B cell (primary cell): ENCODE measurements around the gene TMSB15C. TPM values are rescaled to one million over a fixed set of nuclear protein-coding genes. Genes with fewer than 3 reads are reported as not detected.
"Not testable (repeated sequence)": the region's sequence is repeated elsewhere in the genome, so short reads cannot be mapped to it uniquely, and the experiment has no call there.

Experiments used
- ATAC-seq: fragments of 200-7000 bp; cut with Tn5 transposase; one replicate; pipeline ENCODE4 v1.10.0; 2021; ENCODE audit warnings: low read depth, mild to moderate bottlenecking, moderate number of reproducible peaks, moderate library complexity
- CTCF ChIA-PET: fragments of 350-600 bp; sonication (Branson Sonifier 250); formaldehyde crosslinking; loops from one replicate; lab custom pipeline; 2021; ENCODE audit warnings: antibody characterized with exemption, inconsistent platforms; lab: Charles Lee
- POLR2A ChIA-PET: fragments of 350-600 bp; sonication (Branson Sonifier 250); formaldehyde crosslinking; loops from one replicate; lab custom pipeline; 2021; ENCODE audit warnings: antibody characterized with exemption; lab: Charles Lee
- DNase-seq: peaks from one replicate; pipeline ENCODE4 v3.0.0; 2013
- H2AFZ ChIP-seq: 2 replicates; pipeline ENCODE4 v1.6.1; 2012; ENCODE audit warnings: mild to moderate bottlenecking, low read depth, low read length; ENCODE audit not compliant: insufficient read depth, poor library complexity, severe bottlenecking
- H3K27ac ChIP-seq, 2 donors: 1 replicate in 1 of 2; 2 replicates in 1 of 2; pipeline ENCODE4 v1.5.1; 2012 to 2013; ENCODE audit warnings: low read length in 2 of 2, mild to moderate bottlenecking in 2 of 2, moderate library complexity in 1 of 2
- H3K27me3 ChIP-seq, 4 experiments: fragments of 200-600 bp in 1 of 4; sonication (generic) in 1 of 4; replicated peaks in 1 of 4; 1 replicate in 2 of 4; 2 replicates in 2 of 4; pipeline versions ENCODE4 v1.6.1 to v1.7.0; 2013 to 2016; ENCODE audit warnings: low read length in 3 of 4, mild to moderate bottlenecking in 2 of 4, mixed read lengths in 1 of 4, moderate library complexity in 1 of 4; ENCODE audit not compliant: insufficient read depth in 4 of 4, control insufficient read depth in 3 of 4; ENCODE audit errors: control extremely low read depth in 1 of 4
- H3K36me3 ChIP-seq, 2 experiments: replicated peaks in 1 of 2; 1 replicate in 1 of 2; 2 replicates in 1 of 2; pipeline versions ENCODE4 v1.6.1 to v1.7.1; 2013; ENCODE audit warnings: low read length in 1 of 2; ENCODE audit not compliant: insufficient read depth in 2 of 2, control insufficient read depth in 1 of 2; ENCODE audit errors: control extremely low read depth in 1 of 2, extremely low read depth in 1 of 2
- H3K4me1 ChIP-seq, 2 donors: fragments of 200-600 bp in 1 of 2; sonication (generic) in 1 of 2; 1 replicate in 1 of 2; 2 replicates in 1 of 2; pipeline versions ENCODE4 v1.5.1 to v1.6.1; 2013 to 2017; ENCODE audit warnings: low read length in 2 of 2; ENCODE audit not compliant: control insufficient read depth in 2 of 2, insufficient read depth in 2 of 2
- H3K4me2 ChIP-seq: replicated peaks from 2 replicates; pipeline ENCODE3; 2012; ENCODE audit warnings: mild to moderate bottlenecking, low read depth, low read length; ENCODE audit not compliant: poor library complexity, severe bottlenecking
- H3K4me3 ChIP-seq, 5 experiments: fragments of 200-600 bp in 1 of 5; sonication (generic) in 1 of 5; 1 replicate in 3 of 5; 2 replicates in 2 of 5; pipeline versions ENCODE4 v1.5.1 to v1.7.0; 2011 to 2016; ENCODE audit warnings: low read length in 4 of 5, mild to moderate bottlenecking in 4 of 5, low read depth in 2 of 5, control low read depth in 1 of 5, moderate library complexity in 1 of 5; ENCODE audit not compliant: insufficient read depth in 1 of 5; ENCODE audit errors: control extremely low read depth in 1 of 5, extremely low read depth in 1 of 5
- H3K79me2 ChIP-seq: fragments of 200-600 bp; sonication (generic); one replicate; pipeline ENCODE4 v1.6.0; 2016; ENCODE audit warnings: low read length; ENCODE audit not compliant: control insufficient read depth, insufficient read depth
- H3K9ac ChIP-seq: fragments of 200-600 bp; sonication (generic); 2 replicates; pipeline ENCODE4 v1.6.1; 2017; ENCODE audit warnings: mild to moderate bottlenecking, low read length, moderate library complexity
- H3K9me3 ChIP-seq, 3 donors: one replicate each; pipeline versions ENCODE4 v1.6.1 to v1.7.1; 2013; ENCODE audit warnings: low read length in 2 of 3; ENCODE audit not compliant: control insufficient read depth in 2 of 3, insufficient read depth in 1 of 3; ENCODE audit errors: control extremely low read depth in 1 of 3
- H4K20me1 ChIP-seq: 2 replicates; pipeline ENCODE4 v1.6.0; 2012; ENCODE audit warnings: mild to moderate bottlenecking, low read length; ENCODE audit not compliant: insufficient read depth, control insufficient read depth, poor library complexity, severe bottlenecking
- H3K27ac Mint-ChIP-seq: one replicate; pipeline ENCODE4 v1.8.0; 2021; ENCODE audit warnings: mixed read lengths
- H3K27me3 Mint-ChIP-seq: one replicate; pipeline ENCODE4 v1.8.0; 2021; ENCODE audit warnings: mixed read lengths
- H3K4me1 Mint-ChIP-seq: one replicate; pipeline ENCODE4 v1.8.0; 2021; ENCODE audit warnings: mixed read lengths
- H3K4me3 Mint-ChIP-seq: one replicate; pipeline ENCODE4 v1.8.0; 2021; ENCODE audit warnings: mixed read lengths
- H3K9me3 Mint-ChIP-seq: one replicate; pipeline ENCODE4 v1.8.0; 2022; ENCODE audit warnings: mixed read lengths; ENCODE audit not compliant: insufficient read depth
- CTCF ChIP-seq: fragments of 200-600 bp; IDR thresholded peaks from one replicate; pipeline ENCODE4 v1.8.0; 2022; ENCODE audit warnings: antibody characterized with exemption, mild to moderate bottlenecking
- EZH2 ChIP-seq: IDR thresholded peaks from 2 replicates; pipeline ENCODE4 v1.6.1; 2012; ENCODE audit warnings: borderline replicate concordance, low read depth, mild to moderate bottlenecking, moderate library complexity, low read length; ENCODE audit not compliant: insufficient read depth, poor library complexity, severe bottlenecking
- WGBS: methylation state at CpG from one replicate; pipeline ENCODE4 v1.1.5; 2013; ENCODE audit warnings: missing lambda C conversion rate; ENCODE audit not compliant: insufficient coverage; 5-methylcytosine and 5-hydroxymethylcytosine counted together
- intact Hi-C: fragments of 100-400 bp; cut with micrococcal nuclease; formaldehyde crosslinking; loops from one replicate; pipeline ENCODE4 v1.10.0; 2022
- polyA plus RNA-seq: library from polyadenylated mRNA; depleted of rRNA; stranded (reverse); fragments of >200 nt; gene quantifications from 2 replicates; pipeline ENCODE4 v1.2.3, GENCODE V29; 2012
- total RNA-seq, 2 donors: library from RNA; stranded (reverse); fragments of 120-200 nt in 1 of 2; gene quantifications; 1 replicate in 1 of 2; 2 replicates in 1 of 2; pipeline versions ENCODE4 v1.2.3 to v1.2.4, GENCODE V29; 2013 to 2022

Gene TMSB15C
- total and polyA plus RNA-seq, 2 donors (not counting 1 experiment from before 2014, with no cell fraction given), result 1.1 to 4.5 TPM

GRCh38 chrX:104112326-104112951 is 36.4 kb upstream of the TMSB15C start, which contains the start of gene ZCCHC18:
TSS of gene ZCCHC18 (plus strand) at chrX:104112523. CDS start at chrX:104114112, 1,589 bp downstream.
- Histone ChIP-seq H3K79me2 (no peaks in the 10 kb centered on the region), H2AFZ (peak within 1 kb of the TSS; percentile 90), H3K4me3 (peak within 1 kb of the TSS; percentile 41 to 73 (median 65)), H3K27me3 (no peaks in the 10 kb centered on the region), H3K27ac (peak within 1 kb of the TSS; percentile 49 to 63), H3K4me1 (peaks cover 29 to 39% of the 10 kb centered on the region in 2 donors), H3K9me3 (no peaks in the 10 kb centered on the region), H3K4me2 (peak within 1 kb of the TSS; percentile 71), H4K20me1 (no peaks in the 10 kb centered on the region), H3K36me3 (no peaks in the 10 kb centered on the region), H3K9ac (peak within 1 kb of the TSS; percentile 73)
- CTCF ChIA-PET, result interaction anchor here (1.2 to 3.6 kb wide), 9 partner anchors 9 to 44 kb away, joined by 3 to 31 read pairs (median 5); partner anchors contain the start of gene SLC25A53
- DNase-seq (peak; percentile 56), ATAC-seq (peak; percentile 70)
- Mint-ChIP-seq H3K27ac (peak within 1 kb of the TSS; percentile 91), H3K4me3 (peak within 1 kb of the TSS; percentile 92), H3K9me3 (no peaks in the 10 kb centered on the region), H3K4me1 (peaks cover 41% of the 10 kb centered on the region), H3K27me3 (no peaks in the 10 kb centered on the region)
- intact Hi-C loops, result loop anchor here (2.0 to 5.0 kb wide), 2 partner anchors 44 to 425 kb away; partner anchors contain the start of genes MORF4L2 and SLC25A53
- 0% methylated on average over 65 of the region's 67 CpGs for WGBS
- POLR2A ChIA-PET, result interaction anchor here (0.6 to 1.9 kb wide), 5 partner anchors 10 to 45 kb away, joined by 3 to 10 read pairs (median 4); partner anchors contain the start of gene SLC25A53
- no peak for TF ChIP-seq EZH2
- no peak for TF ChIP-seq CTCF

DNA sequence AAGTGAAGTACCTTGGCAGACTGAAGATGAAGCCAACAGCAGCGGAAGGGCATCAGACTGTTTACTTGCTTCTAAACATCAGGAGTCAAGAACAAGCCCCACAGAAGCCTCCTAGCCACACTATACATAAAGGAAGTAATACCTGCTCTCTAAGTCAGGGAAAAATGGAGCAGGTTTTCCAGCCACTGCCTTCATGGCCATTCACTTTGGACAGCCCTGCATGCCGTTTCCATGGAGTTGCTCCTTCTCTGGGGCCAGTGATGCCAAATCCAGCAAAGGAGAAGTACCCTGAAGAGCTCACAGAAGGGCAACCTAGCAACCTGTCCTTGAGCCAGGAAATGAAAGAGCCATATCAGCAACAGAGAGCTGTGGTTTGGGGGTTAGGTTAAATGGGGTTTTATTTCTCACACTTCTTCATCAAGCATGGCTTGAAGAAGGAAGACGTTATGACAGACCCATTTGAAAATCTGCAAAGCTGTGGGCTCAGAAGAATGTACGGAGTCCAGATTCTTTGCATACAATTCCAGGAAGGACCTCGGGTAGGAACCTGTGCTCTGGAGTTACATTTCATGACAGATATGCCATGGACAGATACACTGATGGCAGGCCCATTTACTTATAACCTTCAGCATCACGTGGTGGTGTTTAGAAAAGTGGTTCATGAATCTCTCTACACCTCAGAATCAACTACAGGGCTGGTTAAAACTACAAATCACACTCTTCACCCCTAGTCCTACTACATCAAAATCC is 34.6 kb upstream of the TMSB15C start:
- H4K20me1 ChIP-seq, H3K79me2 ChIP-seq, H3K9ac ChIP-seq, H3K9me3 Mint-ChIP-seq, H3K27me3 ChIP-seq, POLR2A ChIA-PET, H3K36me3 ChIP-seq, H3K4me3 ChIP-seq, ATAC-seq, H3K27me3 Mint-ChIP-seq, H3K9me3 ChIP-seq, H2AFZ ChIP-seq, H3K27ac ChIP-seq: not testable (repeated sequence)
- Mint-ChIP-seq H3K4me1 (peaks cover 41% of the 10 kb centered on the region), H3K27ac (peak overlapping the region; percentile 20), H3K4me3 (peak overlapping the region; percentile 61)
- Histone ChIP-seq H3K4me1 (peaks cover 29 to 39% of the 10 kb centered on the region in 2 donors), H3K4me2 (peak overlapping the region; percentile 71)
- intact Hi-C loops, result loop anchor here (5.0 kb wide), 1 partner anchor 423 kb away; the partner anchor contains the start of gene MORF4L2
- CTCF ChIA-PET, result interaction anchor here (0.8 to 3.6 kb wide), 4 partner anchors 9 to 26 kb away, joined by 3 to 31 read pairs (median 14); no protein-coding TSS in a partner anchor
- peak; percentile 6 for DNase-seq
- WGBS, result no CpG with 5 or more reads among the region's 6 CpGs
